Ishikawa (cell line): ENCODE measurements around the gene ARHGEF28.

Source experiments
- CEBPB ChIP-seq: IDR thresholded peaks from 2 replicates; pipeline ENCODE4 v1.6.1; 2012
- CREB1 ChIP-seq: IDR thresholded peaks from 2 replicates; pipeline ENCODE4 v1.6.1; 2012; ENCODE audit warnings: low read depth
- EGR1 ChIP-seq: IDR thresholded peaks from 2 replicates; pipeline ENCODE4 v1.6.1; 2012
- EP300 ChIP-seq: IDR thresholded peaks from 2 replicates; pipeline ENCODE4 v1.6.1; 2012; ENCODE audit warnings: borderline replicate concordance
- FOXM1 ChIP-seq: IDR thresholded peaks from 2 replicates; pipeline ENCODE4 v1.6.1; 2012; ENCODE audit warnings: low read depth, borderline replicate concordance
- MAX ChIP-seq: IDR thresholded peaks from 2 replicates; pipeline ENCODE4 v1.6.1; 2012
- NFIC ChIP-seq: IDR thresholded peaks from 2 replicates; pipeline ENCODE4 v1.6.1; 2012
- RAD21 ChIP-seq: IDR thresholded peaks from 2 replicates; pipeline ENCODE4 v1.6.1; 2012; ENCODE audit warnings: low read depth
- REST ChIP-seq: IDR thresholded peaks from 2 replicates; pipeline ENCODE4 v1.6.1; 2012; ENCODE audit warnings: low read depth, mild to moderate bottlenecking
- TAF1 ChIP-seq: IDR thresholded peaks from 2 replicates; pipeline ENCODE4 v1.6.1; 2012; ENCODE audit warnings: low read depth, mild to moderate bottlenecking
- TCF12 ChIP-seq: IDR thresholded peaks from 2 replicates; pipeline ENCODE4 v1.6.1; 2012; ENCODE audit warnings: low read depth
- TEAD4 ChIP-seq: IDR thresholded peaks from 2 replicates; pipeline ENCODE4 v1.6.1; 2012
- USF1 ChIP-seq: IDR thresholded peaks from 2 replicates; pipeline ENCODE4 v1.6.1; 2012
- YY1 ChIP-seq: IDR thresholded peaks from 2 replicates; pipeline ENCODE4 v1.6.1; 2012; ENCODE audit warnings: low read depth
- ZBTB7A ChIP-seq: IDR thresholded peaks from 2 replicates; pipeline ENCODE4 v1.6.1; 2012; ENCODE audit warnings: low read depth

The ARHGEF28 gene

GRCh38 chr5:73899916-73900315 lies 273.9 kb downstream of the ARHGEF28 start:
- TF ChIP-seq USF1, result no peak
- no peak for TF ChIP-seq TCF12
- no peak for TF ChIP-seq RAD21
- no peak for TF ChIP-seq FOXM1
- TF ChIP-seq TEAD4, result no peak
- no peak for TF ChIP-seq MAX
- TF ChIP-seq YY1, result no peak
- TF ChIP-seq NFIC, result no peak
- no peak for TF ChIP-seq CEBPB
- no peak for TF ChIP-seq REST

- TF ChIP-seq MAX (no peak), ZBTB7A (no peak), CREB1 (no peak), USF1 (no peak), RAD21 (no peak), REST (no peak), NFIC (no peak)
Measured at GRCh38 chr5:73900566-73900965, 274.6 kb downstream of the ARHGEF28 start.

- no peak for TF ChIP-seq YY1
- TF ChIP-seq EP300, result no peak
- no peak for TF ChIP-seq USF1
- TF ChIP-seq EGR1, result no peak
- TF ChIP-seq CREB1, result no peak
Measured at GRCh38 chr5:73901043-73901442, 275.0 kb downstream of the ARHGEF28 start.

GRCh38 chr5:73901455-73901854 lies 275.5 kb downstream of the ARHGEF28 start:
- TF ChIP-seq EP300 (no peak), RAD21 (peak; percentile 13; the same call in 1 of the 2 replicates)

GRCh38 chr5:73902327-73903051 lies 276.5 kb downstream of the ARHGEF28 start:
- no peak for TF ChIP-seq NFIC
- TF ChIP-seq YY1, result no peak
- peak; percentile 82 for TF ChIP-seq RAD21
- TF ChIP-seq FOXM1, result no peak
- no peak for TF ChIP-seq CREB1
- TF ChIP-seq TCF12, result no peak
- no peak for TF ChIP-seq TAF1
- TF ChIP-seq USF1, result no peak
- no peak for TF ChIP-seq EGR1

- TF ChIP-seq CREB1 (no peak), MAX (no peak), FOXM1 (no peak), REST (no peak), EP300 (no peak), TAF1 (no peak), TCF12 (no peak), ZBTB7A (no peak), YY1 (no peak)
Measured at GRCh38 chr5:73903169-73903568, 277.2 kb downstream of the ARHGEF28 start.
